Activated naive CD8-positive, alpha-beta T cell treated with anti-CD3 and anti-CD28 coated beads, Interleukin-2, amount 50 U/mL, for 24 hours (primary cell): ENCODE results near the gene PLEKHN1.
"Not testable (repeated sequence)": the region's sequence is repeated elsewhere in the genome, so short reads cannot be mapped to it uniquely, and the experiment has no call there.

ENCODE experiments used
- ATAC-seq: fragments of 150-1000 bp; cut with Tn5 transposase; one replicate; pipeline ENCODE4 v1.10.0; 2021
- DNase-seq: peaks from one replicate; pipeline ENCODE4 v3.0.0; 2021
- H3K27ac Mint-ChIP-seq: one replicate; pipeline ENCODE4 v1.8.0; 2021; ENCODE audit warnings: mild to moderate bottlenecking, mixed read lengths
- H3K27me3 Mint-ChIP-seq: one replicate; pipeline ENCODE4 v1.8.0; 2021; ENCODE audit warnings: mixed read lengths
- H3K36me3 Mint-ChIP-seq: one replicate; pipeline ENCODE4 v1.8.0; 2021; ENCODE audit warnings: low read depth, mixed read lengths
- H3K4me1 Mint-ChIP-seq: one replicate; pipeline ENCODE4 v1.8.0; 2021; ENCODE audit warnings: mixed read lengths
- H3K4me3 Mint-ChIP-seq: one replicate; pipeline ENCODE4 v1.8.0; 2021; ENCODE audit warnings: mild to moderate bottlenecking, moderate library complexity, mixed read lengths
- H3K9me3 Mint-ChIP-seq: one replicate; pipeline ENCODE4 v1.8.0; 2021; ENCODE audit warnings: mixed read lengths

Gene PLEKHN1

GRCh38 chr1:978835-979743 is 12.8 kb downstream of the PLEKHN1 start:
- Mint-ChIP-seq H3K36me3 (no peaks in the 10 kb centered on the region), H3K27ac (no peak overlapping the region), H3K27me3 (peaks cover 20% of the 10 kb centered on the region), H3K4me3 (no peak overlapping the region), H3K9me3 (no peaks in the 10 kb centered on the region), H3K4me1 (peaks cover 6% of the 10 kb centered on the region)
- ATAC-seq, result no peak
- DNase-seq, result no peak

GRCh38 chr1:979744-980072 is 13.4 kb downstream of the PLEKHN1 start:
- DNase-seq (no peak), ATAC-seq (no peak)
- H3K36me3 Mint-ChIP-seq, result no peaks in the 10 kb centered on the region
- peaks cover 6% of the 10 kb centered on the region for H3K4me1 Mint-ChIP-seq
- peaks cover 19% of the 10 kb centered on the region for H3K27me3 Mint-ChIP-seq
- no peak overlapping the region for H3K4me3 Mint-ChIP-seq
- H3K9me3 Mint-ChIP-seq, result no peaks in the 10 kb centered on the region
- H3K27ac Mint-ChIP-seq, result no peak overlapping the region

GRCh38 chr1:980137-980571 is 13.9 kb downstream of the PLEKHN1 start:
- H3K4me1 Mint-ChIP-seq, result peaks cover 6% of the 10 kb centered on the region
- H3K36me3 Mint-ChIP-seq, result no peaks in the 10 kb centered on the region
- DNase-seq (no peak), ATAC-seq (no peak)
- no peak overlapping the region for H3K4me3 Mint-ChIP-seq
- H3K27ac Mint-ChIP-seq, result no peak overlapping the region
- H3K27me3 Mint-ChIP-seq, result peaks cover 17% of the 10 kb centered on the region
- H3K9me3 Mint-ChIP-seq, result no peaks in the 10 kb centered on the region

- DNase-seq (no peak), ATAC-seq (no peak)
- Mint-ChIP-seq H3K9me3 (no peaks in the 10 kb centered on the region), H3K4me1 (peaks cover 5% of the 10 kb centered on the region), H3K36me3 (no peaks in the 10 kb centered on the region), H3K4me3 (no peak overlapping the region), H3K27me3 (peaks cover 17% of the 10 kb centered on the region), H3K27ac (no peak overlapping the region)
These were observed 14.5 kb downstream of the PLEKHN1 start for GRCh38 chr1:980602-981395.

- Mint-ChIP-seq H3K27me3 (peaks cover 20% of the 10 kb centered on the region), H3K4me3 (no peak overlapping the region), H3K27ac (no peak overlapping the region), H3K9me3 (no peaks in the 10 kb centered on the region), H3K4me1 (peaks cover 3% of the 10 kb centered on the region), H3K36me3 (no peaks in the 10 kb centered on the region)
- DNase-seq (no peak), ATAC-seq (no peak)
These were observed 15.2 kb downstream of the PLEKHN1 start for GRCh38 chr1:981491-981954.

- peaks cover 3% of the 10 kb centered on the region for H3K4me1 Mint-ChIP-seq
- H3K27ac Mint-ChIP-seq, result no peak within 1 kb of the TSS
- no peak within 1 kb of the TSS for H3K4me3 Mint-ChIP-seq
- H3K27me3 Mint-ChIP-seq, result peaks cover 22% of the 10 kb centered on the region
- no peaks in the 10 kb centered on the region for H3K9me3 Mint-ChIP-seq
- DNase-seq (no peak), ATAC-seq (peak; percentile 8)
- no peaks in the 10 kb centered on the region for H3K36me3 Mint-ChIP-seq
These were observed 15.8 kb downstream of the PLEKHN1 start, which contains the start of gene PERM1 for GRCh38 chr1:981955-982558. PERM1 (minus strand) TSS chr1:982093; CDS start chr1:981029, 1,064 bp downstream.

GRCh38 chr1:982765-983436 is 16.6 kb downstream of the PLEKHN1 start:
- H3K9me3 Mint-ChIP-seq, result no peaks in the 10 kb centered on the region
- ATAC-seq, result no peak
- no peaks in the 10 kb centered on the region for H3K36me3 Mint-ChIP-seq
- no peak overlapping the region for H3K27ac Mint-ChIP-seq
- no peak overlapping the region for H3K4me3 Mint-ChIP-seq
- H3K27me3 Mint-ChIP-seq, result peaks cover 22% of the 10 kb centered on the region
- DNase-seq, result no peak
- peaks cover 3% of the 10 kb centered on the region for H3K4me1 Mint-ChIP-seq

GRCh38 chr1:983798-984475 is 17.7 kb downstream of the PLEKHN1 start:
- DNase-seq (peak; percentile 78), ATAC-seq (peak; percentile 50)
- H3K4me3 Mint-ChIP-seq, result no peak overlapping the region
- H3K9me3 Mint-ChIP-seq, result no peaks in the 10 kb centered on the region
- H3K27me3 Mint-ChIP-seq, result peaks cover 27% of the 10 kb centered on the region
- H3K4me1 Mint-ChIP-seq, result no peaks in the 10 kb centered on the region
- H3K36me3 Mint-ChIP-seq, result no peaks in the 10 kb centered on the region
- H3K27ac Mint-ChIP-seq, result no peak overlapping the region

- ATAC-seq (no peak), DNase-seq (no peak)
- H3K4me1 Mint-ChIP-seq, result no peaks in the 10 kb centered on the region
- no peaks in the 10 kb centered on the region for H3K9me3 Mint-ChIP-seq
- peaks cover 33% of the 10 kb centered on the region for H3K27me3 Mint-ChIP-seq
- H3K4me3 Mint-ChIP-seq, result no peak overlapping the region
- H3K36me3 Mint-ChIP-seq, result no peaks in the 10 kb centered on the region
- H3K27ac Mint-ChIP-seq, result no peak overlapping the region
These were observed 18.2 kb downstream of the PLEKHN1 start for GRCh38 chr1:984476-984814.

- Mint-ChIP-seq H3K9me3 (no peaks in the 10 kb centered on the region), H3K36me3 (no peaks in the 10 kb centered on the region), H3K4me1 (no peaks in the 10 kb centered on the region), H3K27ac (no peak overlapping the region), H3K27me3 (peaks cover 37% of the 10 kb centered on the region), H3K4me3 (no peak overlapping the region)
- ATAC-seq (no peak), DNase-seq (no peak)
These were observed 18.8 kb downstream of the PLEKHN1 start for GRCh38 chr1:985126-985525.

- H3K4me1 Mint-ChIP-seq, result peaks cover 16% of the 10 kb centered on the region
- H3K27ac Mint-ChIP-seq, ATAC-seq, H3K4me3 Mint-ChIP-seq, H3K9me3 Mint-ChIP-seq, H3K36me3 Mint-ChIP-seq, DNase-seq: not testable (repeated sequence)
- peaks cover 39% of the 10 kb centered on the region for H3K27me3 Mint-ChIP-seq
These were observed 21.8 kb downstream of the PLEKHN1 start for GRCh38 chr1:988061-988460.

- not testable (repeated sequence) for ATAC-seq, H3K4me3 Mint-ChIP-seq, H3K27ac Mint-ChIP-seq, DNase-seq, H3K36me3 Mint-ChIP-seq, H3K9me3 Mint-ChIP-seq
- Mint-ChIP-seq H3K4me1 (peaks cover 23% of the 10 kb centered on the region), H3K27me3 (peaks cover 42% of the 10 kb centered on the region)
These were observed 25.0 kb downstream of the PLEKHN1 start for GRCh38 chr1:991275-991674.

GRCh38 chr1:991895-992294 is 25.6 kb downstream of the PLEKHN1 start:
- no peak for DNase-seq
- Mint-ChIP-seq H3K27me3 (peaks cover 39% of the 10 kb centered on the region), H3K9me3 (no peaks in the 10 kb centered on the region), H3K36me3 (no peaks in the 10 kb centered on the region), H3K4me1 (peaks cover 23% of the 10 kb centered on the region), H3K27ac (no peak overlapping the region), H3K4me3 (no peak overlapping the region)
- ATAC-seq, result no peak

- Mint-ChIP-seq H3K27me3 (peaks cover 44% of the 10 kb centered on the region), H3K36me3 (no peaks in the 10 kb centered on the region), H3K27ac (no peak overlapping the region), H3K4me3 (no peak overlapping the region), H3K4me1 (peaks cover 27% of the 10 kb centered on the region), H3K9me3 (no peaks in the 10 kb centered on the region)
- DNase-seq, result no peak
- peak; percentile 22 for ATAC-seq
These were observed 26.1 kb downstream of the PLEKHN1 start for GRCh38 chr1:992362-992761.
